Common myeloid progenitor, CD34-positive (primary cell): Measurements from ENCODE around the gene FUT6.

Experiments
- CTCF ChIA-PET: fragments of 350-600 bp; sonication (Branson Sonifier 250); formaldehyde crosslinking; loops from one replicate; lab custom pipeline; 2021; ENCODE audit warnings: antibody characterized with exemption; lab: Charles Lee
- POLR2A ChIA-PET: fragments of 350-600 bp; sonication (Branson Sonifier 250); formaldehyde crosslinking; loops from one replicate; lab custom pipeline; 2021; ENCODE audit warnings: antibody characterized with exemption; lab: Charles Lee
- DNase-seq, 3 donors: peaks; one replicate each; pipeline versions ENCODE4 v3.0.0 to v3.0.0-alpha.2; 2013
- H3K27ac ChIP-seq, 2 experiments: 1 replicate in 1 of 2; 2 replicates in 1 of 2; pipeline ENCODE4 v1.7.0; 2013; ENCODE audit warnings: inconsistent platforms in 2 of 2, low read length in 2 of 2, mild to moderate bottlenecking in 2 of 2, low read depth in 1 of 2, moderate library complexity in 1 of 2; ENCODE audit not compliant: severe bottlenecking in 2 of 2, insufficient read depth in 1 of 2, poor library complexity in 1 of 2
- H3K27me3 ChIP-seq, 5 experiments: replicated peaks in 2 of 5; 1 replicate in 3 of 5; 2 replicates in 2 of 5; pipeline versions ENCODE4 v1.6.1 to v1.7.0; 2013; ENCODE audit warnings: low read length in 4 of 5, mild to moderate bottlenecking in 2 of 5, moderate library complexity in 2 of 5, inconsistent platforms in 1 of 5; ENCODE audit not compliant: insufficient read depth in 5 of 5, control insufficient read depth in 4 of 5
- H3K36me3 ChIP-seq, 4 experiments: 1 replicate in 2 of 4; 2 replicates in 2 of 4; pipeline versions ENCODE4 v1.6.1 to v1.7.0; 2013; ENCODE audit warnings: low read length in 3 of 4, control low read depth in 1 of 4, mild to moderate bottlenecking in 1 of 4; ENCODE audit not compliant: control insufficient read depth in 4 of 4, insufficient read depth in 4 of 4
- H3K4me1 ChIP-seq, 4 experiments: 1 replicate in 3 of 4; 2 replicates in 1 of 4; pipeline versions ENCODE4 v1.6.1 to v1.7.1; 2013; ENCODE audit warnings: low read length in 3 of 4, mild to moderate bottlenecking in 3 of 4, control low read depth in 1 of 4, inconsistent platforms in 1 of 4, moderate library complexity in 1 of 4; ENCODE audit not compliant: control insufficient read depth in 4 of 4, insufficient read depth in 4 of 4; ENCODE audit errors: control extremely low read depth in 1 of 4
- H3K4me3 ChIP-seq, 7 experiments: 1 replicate in 4 of 7; 2 replicates in 3 of 7; pipeline versions ENCODE4 v1.5.1 to v1.7.0; 2013; ENCODE audit warnings: mild to moderate bottlenecking in 7 of 7, low read length in 6 of 7, moderate library complexity in 6 of 7, inconsistent platforms in 2 of 7, low read depth in 2 of 7, control low read depth in 1 of 7; ENCODE audit not compliant: insufficient read depth in 4 of 7, control insufficient read depth in 1 of 7; ENCODE audit errors: extremely low read depth in 1 of 7
- H3K9me3 ChIP-seq, 5 experiments: 1 replicate in 4 of 5; 2 replicates in 1 of 5; pipeline versions ENCODE4 v1.6.1 to v1.7.1; 2013; ENCODE audit warnings: low read length in 4 of 5, mild to moderate bottlenecking in 2 of 5, inconsistent platforms in 1 of 5, low read depth in 1 of 5, moderate library complexity in 1 of 5; ENCODE audit not compliant: control insufficient read depth in 4 of 5, insufficient read depth in 2 of 5; ENCODE audit errors: control extremely low read depth in 1 of 5
- WGBS: methylation state at CpG from one replicate; pipeline ENCODE4 v1.1.5; 2013; ENCODE audit not compliant: insufficient coverage; 5-methylcytosine and 5-hydroxymethylcytosine counted together

FUT6 gene

DNA sequence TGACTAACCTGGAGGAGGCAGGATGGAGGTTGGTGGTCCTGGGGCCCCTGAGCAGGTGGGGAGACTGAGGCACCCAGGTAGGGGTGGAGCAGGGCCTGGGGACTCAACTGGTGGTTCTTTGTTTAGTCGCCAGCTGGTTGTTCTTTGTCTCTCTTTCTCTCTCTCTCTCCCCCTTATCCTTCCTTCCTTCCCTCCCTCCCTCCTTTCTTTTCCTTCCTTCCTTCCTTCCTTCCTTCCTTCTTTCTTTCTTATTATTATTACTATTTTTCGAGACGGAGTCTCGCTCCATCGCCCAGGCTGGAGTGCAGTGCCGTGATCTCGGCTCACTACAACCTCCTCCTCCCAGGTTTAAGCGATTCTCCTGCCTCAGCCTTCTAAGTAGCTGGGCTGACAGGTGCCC is 41.3 kb downstream of the FUT6 start:
- POLR2A ChIA-PET, result interaction anchor here (0.6 kb wide), 1 partner anchor 1779 kb away, joined by 5 read pairs; no protein-coding TSS in a partner anchor
- Histone ChIP-seq H3K4me3 (no peak overlapping the region), H3K4me1 (peaks cover 0 to 50% (median 17%) of the 10 kb centered on the region in 4 experiments), H3K27ac (no peak overlapping the region), H3K36me3 (no peaks in the 10 kb centered on the region), H3K27me3 (no peaks in the 10 kb centered on the region), H3K9me3 (no peaks in the 10 kb centered on the region)
- WGBS, result 100% methylated on average over 5 of the region's 8 CpGs
- CTCF ChIA-PET, result interaction anchor here (2.4 kb wide), 1 partner anchor 95 kb away, joined by 8 read pairs; no protein-coding TSS in a partner anchor
- no peak for DNase-seq

GRCh38 chr19:5795382-5795919 is 44.1 kb downstream of the FUT6 start:
- ChIA-PET CTCF (interaction anchor here (1.1 to 3.2 kb wide), 8 partner anchors 9 to 172 kb away, joined by 3 to 21 read pairs (median 4); no protein-coding TSS in a partner anchor), POLR2A (interaction anchor here (0.7 kb wide), 1 partner anchor 381 kb away, joined by 3 read pairs; no protein-coding TSS in a partner anchor)

DNA sequence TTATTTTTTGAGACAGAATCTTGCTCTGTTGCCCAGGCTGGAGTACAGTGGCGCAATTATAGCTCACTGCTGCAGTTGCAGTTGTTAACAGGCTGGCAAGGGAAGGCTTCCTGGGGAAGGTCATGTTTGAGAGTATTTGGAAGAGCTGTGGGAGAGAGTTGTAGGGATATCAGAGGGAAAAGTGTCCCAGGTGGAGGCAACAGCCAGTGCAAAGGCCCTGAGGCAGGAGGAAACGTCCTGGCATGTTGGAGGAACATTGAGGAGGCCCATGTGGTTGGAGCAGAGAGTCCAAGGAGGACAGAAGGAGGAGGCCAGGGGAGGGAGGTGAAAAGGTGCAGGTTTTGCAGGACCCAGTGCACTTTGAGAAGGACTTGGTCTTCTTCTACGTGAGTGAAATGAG is 46.3 kb downstream of the FUT6 start:
- H3K27ac ChIP-seq, result no peak overlapping the region
- H3K36me3 ChIP-seq, result peaks cover 2 to 18% (median 14%) of the 10 kb centered on the region in 4 experiments
- DNase-seq, result no peak
- H3K4me3 ChIP-seq, result no peak overlapping the region
- H3K9me3 ChIP-seq, result no peaks in the 10 kb centered on the region
- CTCF ChIA-PET, result interaction anchor here (1.0 to 3.2 kb wide), 5 partner anchors 11 to 58 kb away, joined by 3 to 21 read pairs (median 4); no protein-coding TSS in a partner anchor
- H3K4me1 ChIP-seq, result peaks cover 3 to 19% (median 10%) of the 10 kb centered on the region in 4 experiments
- 100% methylated on average over 3 of the region's 3 CpGs for WGBS
- no peaks in the 10 kb centered on the region for H3K27me3 ChIP-seq
- POLR2A ChIA-PET, result no interaction called here

More at GRCh38 chr19:5795382-5795919, 44.1 kb downstream of the FUT6 start:
- Histone ChIP-seq H3K4me3 (no peak overlapping the region), H3K9me3 (no peaks in the 10 kb centered on the region), H3K27ac (no peak overlapping the region), H3K36me3 (no peaks in the 10 kb centered on the region), H3K27me3 (no peaks in the 10 kb centered on the region), H3K4me1 (peaks cover 0 to 35% (median 16%) of the 10 kb centered on the region in 4 experiments)
- DNase-seq, result no peak
- 96% methylated on average over 4 of the region's 7 CpGs for WGBS

DNA sequence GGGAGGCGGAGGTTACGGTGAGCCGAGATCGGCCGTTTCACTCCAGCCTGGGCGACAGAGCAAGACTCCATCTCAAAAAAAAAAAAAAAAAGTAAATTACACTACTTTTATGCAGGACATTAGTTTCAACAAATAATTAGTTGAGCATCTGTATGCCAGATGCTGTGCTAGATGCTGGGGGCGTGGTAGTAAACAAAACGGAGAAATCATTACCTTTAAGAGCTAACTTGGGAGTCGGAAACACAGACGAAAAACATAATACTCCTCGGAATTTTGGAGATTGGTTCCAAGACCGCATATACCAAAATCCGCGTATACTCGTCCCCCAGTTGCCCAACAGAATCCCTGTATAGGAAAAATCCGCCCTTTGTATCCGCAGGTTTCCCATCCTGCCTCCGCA is 47.3 kb downstream of the FUT6 start:
- no peaks in the 10 kb centered on the region for H3K9me3 ChIP-seq
- H3K27ac ChIP-seq, result no peak overlapping the region
- no peak for DNase-seq
- no peaks in the 10 kb centered on the region for H3K27me3 ChIP-seq
- no peak overlapping the region for H3K4me3 ChIP-seq
- peaks cover 3 to 14% (median 10%) of the 10 kb centered on the region in 4 experiments for H3K4me1 ChIP-seq
- CTCF ChIA-PET, result interaction anchor here (1.1 to 2.9 kb wide), 2 partner anchors 12 to 244 kb away, joined by 3 to 9 read pairs; no protein-coding TSS in a partner anchor
- WGBS, result 98% methylated on average over 11 of the region's 18 CpGs
- POLR2A ChIA-PET, result no interaction called here
- peaks cover 4 to 28% (median 21%) of the 10 kb centered on the region in 4 experiments for H3K36me3 ChIP-seq

- no peaks in the 10 kb centered on the region for H3K9me3 ChIP-seq
- no peaks in the 10 kb centered on the region for H3K27me3 ChIP-seq
- H3K4me1 ChIP-seq, result peaks cover 3 to 14% (median 10%) of the 10 kb centered on the region in 4 experiments
- H3K27ac ChIP-seq, result peak within 1 kb of the TSS; percentile 84 to 94
- H3K36me3 ChIP-seq, result peaks cover 4 to 42% (median 30%) of the 10 kb centered on the region in 4 experiments
- under 1% methylated on average over 63 of the region's 72 CpGs for WGBS
- ChIA-PET POLR2A (interaction anchor here (1.0 to 1.5 kb wide), 2 partner anchors 37 to 114 kb away, joined by 3 to 5 read pairs; partner anchors contain the start of gene VMAC), CTCF (interaction anchor here (1.1 to 2.9 kb wide), 5 partner anchors 11 to 246 kb away, joined by 3 to 9 read pairs (median 4); no protein-coding TSS in a partner anchor)
- DNase-seq, result peak; percentile 99 to 100 (median 99)
- peak within 1 kb of the TSS; percentile 65 to 95 (median 79) for H3K4me3 ChIP-seq
Observed at GRCh38 chr19:5790559-5791520, 48.7 kb downstream of the FUT6 start, which contains the start of gene DUS3L. Gene DUS3L, minus strand, starts transcription at chr19:5791163. Its CDS starts 22 bp downstream, at chr19:5791141.

GRCh38 chr19:5789886-5790558 is 49.5 kb downstream of the FUT6 start:
- DNase-seq, result no peak
- H3K4me1 ChIP-seq, result peaks cover 3 to 14% (median 10%) of the 10 kb centered on the region in 4 experiments
- POLR2A ChIA-PET, result interaction anchor here (1.5 kb wide), 1 partner anchor 38 kb away, joined by 5 read pairs; no protein-coding TSS in a partner anchor
- no peaks in the 10 kb centered on the region for H3K27me3 ChIP-seq
- peaks cover 4 to 50% (median 34%) of the 10 kb centered on the region in 4 experiments for H3K36me3 ChIP-seq
- CTCF ChIA-PET, result interaction anchor here (1.3 to 2.9 kb wide), 3 partner anchors 14 to 19 kb away, joined by 4 to 9 read pairs (median 5); no protein-coding TSS in a partner anchor
- WGBS, result 85% methylated on average over 23 of the region's 26 CpGs
- no peaks in the 10 kb centered on the region for H3K9me3 ChIP-seq
- H3K4me3 ChIP-seq, result peak overlapping the region; percentile 44 to 95 (median 79)
- peak overlapping the region in 1 of 2 experiments; percentile 94 for H3K27ac ChIP-seq
